SHP77 (cell line): ENCODE results near the gene SLF2.
"Not testable (repeated sequence)": the region's sequence is repeated elsewhere in the genome, so short reads cannot be mapped to it uniquely, and the experiment has no call there.

ENCODE experiments used
- DNase-seq, 2 experiments: peaks; one replicate each; lab custom pipeline; 2025; lab: John Stamatoyannopoulos, UW

SLF2 gene

DNA sequence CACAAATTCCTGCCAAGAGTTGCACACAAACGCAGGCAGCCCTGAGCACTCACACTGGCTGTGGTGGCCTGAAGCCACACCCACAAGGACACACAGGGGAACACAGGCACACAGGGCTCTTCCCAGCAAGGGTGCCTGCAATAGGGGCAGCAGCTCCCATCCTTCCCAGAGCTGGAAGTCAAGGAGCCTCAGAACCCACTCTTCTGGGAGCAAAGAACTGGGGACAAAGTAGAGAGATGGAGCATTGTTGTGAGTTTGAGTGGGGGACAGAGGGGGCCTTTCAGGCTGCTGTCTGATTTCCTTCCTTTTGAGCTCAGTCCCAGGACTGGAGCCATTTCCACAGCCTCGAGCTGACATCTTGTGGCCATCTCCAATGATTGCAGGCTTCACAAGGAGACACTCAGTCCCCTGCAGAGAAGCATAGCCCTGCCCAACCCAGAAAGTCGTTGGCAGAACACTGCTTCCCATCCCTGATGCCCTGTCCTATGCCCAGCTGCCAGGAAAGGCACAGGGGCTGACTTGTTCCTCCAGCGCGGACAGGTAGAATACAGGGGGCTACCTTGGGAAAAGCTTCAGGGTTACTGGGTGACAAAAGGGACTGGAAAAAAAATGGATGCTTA lies 34.4 kb upstream of the SLF2 start:
- peak; percentile 63 to 72 for DNase-seq

- DNase-seq: peak; percentile 5 to 43
Observed at GRCh38 chr10:100879741-100880360, 32.9 kb upstream of the SLF2 start.

GRCh38 chr10:100881556-100882213 lies 31.1 kb upstream of the SLF2 start:
- DNase-seq: no peak

DNA sequence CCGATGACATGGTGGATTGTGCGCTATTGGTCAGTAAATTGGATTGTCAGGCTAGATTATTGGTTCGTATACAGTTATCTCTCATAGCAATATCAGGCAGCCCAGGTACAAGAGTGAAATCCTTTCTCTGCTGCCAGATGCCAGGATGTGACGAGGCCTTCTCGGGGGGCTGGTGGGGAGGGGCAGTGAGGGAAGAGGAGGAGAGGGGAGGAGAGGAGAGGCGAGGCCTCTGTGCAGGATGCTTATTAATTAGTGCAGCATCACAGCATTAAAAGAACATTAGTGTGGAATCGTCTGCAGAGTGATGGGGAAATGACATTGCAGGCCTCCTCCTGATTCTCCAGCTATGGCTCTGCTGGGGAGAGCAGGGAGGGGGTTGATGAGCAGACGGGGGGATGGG lies 30.5 kb upstream of the SLF2 start:
- no peak for DNase-seq

- no peak for DNase-seq
Observed at GRCh38 chr10:100882671-100883311, 30.0 kb upstream of the SLF2 start.

DNA sequence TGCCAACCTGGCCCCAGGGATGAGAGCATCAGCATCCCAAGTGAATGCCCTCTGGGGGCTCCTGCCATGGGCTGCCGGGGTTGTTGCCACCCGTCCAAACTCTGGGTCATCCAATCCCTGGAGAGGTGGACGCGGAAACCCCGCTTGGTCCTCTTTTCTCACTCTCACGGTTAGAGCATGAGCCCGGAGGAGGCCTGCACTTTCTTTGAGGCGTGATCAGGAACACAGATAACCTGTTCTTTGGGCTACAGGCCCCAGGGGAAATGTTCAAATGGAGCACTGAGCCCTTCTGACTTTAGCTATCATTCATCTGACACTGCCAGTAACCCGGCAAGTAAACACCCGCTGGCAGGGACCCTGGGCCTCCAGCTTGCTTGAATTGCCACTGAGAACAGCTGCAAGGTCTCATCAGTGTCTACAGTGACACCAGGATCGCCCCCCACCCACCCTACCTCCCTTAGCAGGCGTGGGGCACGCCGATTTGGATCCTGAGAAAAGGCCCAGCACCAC lies 29.4 kb upstream of the SLF2 start:
- no peak for DNase-seq

GRCh38 chr10:100885611-100886010 lies 27.2 kb upstream of the SLF2 start:
- DNase-seq: not testable (repeated sequence)

DNA sequence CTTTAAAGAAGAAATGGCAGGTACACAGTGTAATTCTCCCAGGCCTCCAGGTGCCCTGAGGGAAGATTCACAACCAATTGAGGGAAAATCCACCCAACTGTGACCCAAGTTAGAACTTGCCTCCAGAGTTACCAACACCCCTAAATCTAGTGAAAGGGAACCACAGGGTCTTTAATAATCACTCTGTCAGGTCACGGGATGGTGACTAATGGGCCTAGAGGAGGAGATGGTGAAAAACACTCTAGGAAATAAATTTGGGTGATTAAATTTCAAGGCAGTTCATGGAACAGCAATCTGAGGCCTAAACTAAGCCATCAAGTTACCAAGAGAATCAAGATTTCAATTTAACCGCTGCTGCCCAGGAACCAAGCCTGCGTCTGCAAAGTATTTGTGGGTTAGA lies 26.7 kb upstream of the SLF2 start:
- no peak for DNase-seq

DNA sequence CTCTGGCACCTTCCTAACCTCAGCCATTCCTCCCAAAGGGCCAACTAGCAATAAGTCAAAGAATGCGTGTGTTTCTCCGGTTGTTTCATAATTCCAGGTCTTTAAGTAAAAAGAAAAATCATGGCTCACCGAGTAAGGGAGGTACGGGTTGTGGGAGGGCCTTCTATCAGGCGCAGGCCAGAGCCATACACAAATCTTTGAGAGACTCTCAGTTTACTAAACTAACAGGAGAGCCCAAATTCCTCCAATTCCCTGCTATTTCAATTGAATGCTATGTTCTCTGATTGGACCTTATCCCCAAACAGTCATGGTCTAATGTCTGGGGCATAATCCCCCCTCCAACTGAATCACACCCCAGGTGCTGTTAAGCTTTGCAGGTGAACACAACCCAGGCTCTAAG lies 26.2 kb upstream of the SLF2 start:
- DNase-seq: no peak

GRCh38 chr10:100886963-100887362 lies 25.8 kb upstream of the SLF2 start:
- DNase-seq: no peak

DNA sequence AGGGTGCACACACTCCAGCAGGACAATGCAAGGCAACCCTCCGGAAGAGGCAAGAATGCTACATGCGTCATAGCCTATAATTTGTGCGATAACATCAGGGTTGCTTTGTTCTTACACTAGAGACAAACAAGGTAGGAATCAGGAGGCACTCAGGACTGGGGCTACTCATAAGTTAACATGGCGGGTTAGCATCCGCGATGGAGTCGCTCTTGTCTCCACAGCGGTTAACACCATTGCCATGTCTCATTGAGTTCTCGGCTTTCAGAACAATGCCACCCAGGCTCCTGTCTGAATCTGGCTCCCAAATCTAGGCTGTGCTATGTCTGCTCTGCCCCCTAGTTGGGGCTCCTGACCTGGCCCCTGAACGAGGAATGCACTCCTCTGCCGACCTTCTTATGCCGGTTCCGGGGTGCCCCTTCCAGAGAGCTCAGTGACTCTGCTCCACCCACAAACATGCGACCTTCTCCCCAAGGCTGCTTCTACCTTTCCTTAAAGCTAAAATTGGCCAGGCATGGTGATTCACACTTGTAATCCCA lies 24.9 kb upstream of the SLF2 start:
- DNase-seq: no peak

DNA sequence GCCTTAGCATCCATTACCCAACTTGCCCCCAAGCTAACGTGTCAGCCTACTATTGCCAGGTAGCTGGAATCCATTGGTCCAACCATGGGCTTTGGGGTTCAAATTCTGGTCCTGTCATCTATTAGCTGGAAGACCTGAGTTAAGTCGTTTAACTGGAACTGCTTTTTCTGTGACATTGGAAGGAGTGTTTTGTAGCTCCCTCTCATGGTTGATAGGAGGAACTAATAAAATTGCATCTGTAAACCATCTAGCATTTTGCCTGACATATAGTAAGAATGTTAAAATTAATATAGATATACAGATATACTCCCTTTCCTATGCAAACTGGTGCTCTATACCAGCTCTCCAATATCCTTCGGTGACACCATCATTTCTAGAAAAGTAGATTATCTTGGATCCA lies 23.8 kb upstream of the SLF2 start:
- no peak for DNase-seq

DNA sequence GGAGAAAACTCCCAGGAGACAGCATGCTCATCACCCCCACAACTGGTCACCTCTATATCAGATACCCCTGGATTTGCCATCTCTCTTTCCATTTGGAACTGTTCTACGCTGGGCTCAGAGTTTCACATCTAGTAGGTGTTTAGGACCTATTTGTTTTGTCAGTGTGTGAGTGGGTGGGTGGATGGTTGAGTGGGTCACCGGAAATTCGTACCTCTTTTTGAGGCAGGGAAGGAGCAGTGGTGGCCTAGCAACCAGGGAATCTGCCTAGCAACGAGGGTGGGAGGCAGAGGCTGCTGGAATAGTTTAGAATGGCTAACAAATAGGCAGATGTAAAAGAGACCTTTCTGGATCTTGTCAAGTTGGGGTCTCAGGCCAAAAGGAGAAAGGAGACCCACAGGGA lies 23.2 kb upstream of the SLF2 start:
- no peak for DNase-seq

GRCh38 chr10:100890141-100890672 lies 22.6 kb upstream of the SLF2 start:
- no peak for DNase-seq

DNA sequence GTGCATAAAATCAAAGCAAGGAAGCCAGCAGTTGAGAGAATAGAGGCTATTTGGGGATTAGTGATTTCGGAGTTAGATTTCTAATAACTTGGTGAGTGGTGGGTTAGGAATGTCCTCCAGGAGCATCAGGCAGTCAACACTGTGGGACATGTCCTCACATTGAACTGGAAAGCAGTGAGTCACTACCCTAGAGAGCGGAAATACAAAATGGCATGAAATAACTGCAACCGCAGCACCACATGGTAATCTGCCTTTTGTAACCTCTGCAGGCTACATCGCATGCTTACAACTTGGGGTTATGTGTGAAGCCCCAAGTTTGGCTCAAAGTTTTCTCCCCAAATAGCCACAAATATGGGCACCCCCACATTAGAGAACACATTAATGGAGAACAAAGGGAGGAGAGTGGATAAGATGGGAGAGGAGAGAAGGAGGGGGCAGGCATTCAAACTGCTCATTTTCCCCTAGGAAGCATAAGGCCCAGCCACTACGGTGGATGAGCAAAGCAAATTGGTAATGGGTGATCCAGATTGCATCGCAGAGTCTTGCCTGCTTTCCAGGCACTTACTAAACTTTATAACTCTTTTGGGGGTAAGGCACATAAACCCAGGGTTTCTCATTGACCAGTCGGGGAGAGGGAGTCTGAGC lies 22.0 kb upstream of the SLF2 start:
- no peak for DNase-seq

DNA sequence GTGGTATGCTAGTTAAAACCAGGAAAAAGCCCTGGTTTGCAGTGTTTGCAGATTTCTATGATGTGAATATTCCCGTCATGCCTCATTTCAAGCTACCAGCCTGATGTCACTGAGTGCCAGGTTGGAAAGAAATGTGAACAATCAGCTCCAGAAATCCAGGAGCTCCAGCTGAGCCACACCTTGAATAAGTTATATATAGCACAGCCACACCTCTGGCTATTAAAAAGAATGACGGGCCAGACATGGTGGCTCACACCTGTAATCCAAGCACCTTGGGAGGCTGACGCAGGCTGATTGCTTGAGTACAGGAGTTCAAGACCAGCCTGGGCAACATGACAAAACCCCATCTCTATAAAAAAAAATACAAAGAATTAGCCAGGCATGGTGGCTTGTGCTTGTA lies 18.7 kb upstream of the SLF2 start:
- no peak for DNase-seq

GRCh38 chr10:100894589-100895294 lies 18.0 kb upstream of the SLF2 start:
- DNase-seq: no peak

DNA sequence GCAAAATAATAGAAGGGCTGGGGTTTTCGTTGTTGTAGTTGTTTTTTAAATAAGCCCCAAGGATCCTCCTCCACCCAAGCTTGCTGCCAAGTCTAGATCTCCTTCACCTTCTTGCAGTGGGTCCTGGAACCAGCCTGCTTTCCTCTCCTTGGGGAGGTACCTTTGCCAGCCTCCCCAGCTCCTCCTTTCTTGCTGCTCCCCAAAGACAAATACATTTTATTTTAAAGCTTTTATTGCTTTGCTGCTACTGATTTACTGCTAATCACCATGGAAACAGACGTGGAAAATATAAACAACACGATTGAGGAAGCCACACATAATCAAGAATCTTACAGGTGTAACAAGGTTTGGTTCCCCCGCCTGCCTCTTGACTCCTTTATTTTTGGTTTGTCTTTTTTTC lies 17.4 kb upstream of the SLF2 start:
- no peak for DNase-seq

- no peak for DNase-seq
Observed at GRCh38 chr10:100895896-100896295, 16.9 kb upstream of the SLF2 start.

DNA sequence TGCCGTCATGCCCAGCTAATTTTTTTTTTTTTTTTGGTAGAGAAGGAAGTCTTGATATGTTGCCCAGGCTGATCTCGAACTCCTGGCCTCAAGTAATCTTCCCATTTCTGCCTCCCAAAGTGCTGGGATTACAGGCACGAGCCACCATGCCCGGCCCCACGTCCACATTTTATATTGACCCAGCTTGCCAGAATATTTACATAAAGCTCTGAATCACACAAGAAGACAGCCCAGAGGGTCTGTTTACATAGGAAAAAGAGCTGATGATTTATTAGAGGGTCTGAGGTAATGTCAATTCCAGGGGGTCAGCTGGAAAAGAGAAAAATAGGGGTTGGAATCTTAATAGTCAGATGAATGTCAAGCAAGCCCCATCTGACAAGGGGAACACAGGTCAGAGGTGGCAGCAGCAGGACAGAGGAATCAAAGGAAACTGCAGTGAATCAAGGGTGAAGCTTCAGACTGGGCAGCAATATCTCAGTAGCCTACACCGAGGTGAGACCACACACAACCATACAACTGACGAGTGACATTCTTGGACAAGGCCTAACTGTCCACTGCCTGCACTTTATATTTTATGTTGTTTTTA lies 15.8 kb upstream of the SLF2 start:
- peak; percentile 41 to 51 for DNase-seq

- DNase-seq: no peak
Observed at GRCh38 chr10:100897976-100898375, 14.8 kb upstream of the SLF2 start.
